B cell (primary cell): ENCODE measurements around the gene TP53I3. TPM values are rescaled to one million over a fixed set of nuclear protein-coding genes. Genes with fewer than 3 reads are reported as not detected.

ENCODE experiments used
- ATAC-seq: fragments of 200-7000 bp; cut with Tn5 transposase; one replicate; pipeline ENCODE4 v1.10.0; 2021; ENCODE audit warnings: low read depth, mild to moderate bottlenecking, moderate number of reproducible peaks, moderate library complexity
- CTCF ChIA-PET: fragments of 350-600 bp; sonication (Branson Sonifier 250); formaldehyde crosslinking; loops from one replicate; lab custom pipeline; 2021; ENCODE audit warnings: antibody characterized with exemption, inconsistent platforms; lab: Charles Lee
- POLR2A ChIA-PET: fragments of 350-600 bp; sonication (Branson Sonifier 250); formaldehyde crosslinking; loops from one replicate; lab custom pipeline; 2021; ENCODE audit warnings: antibody characterized with exemption; lab: Charles Lee
- DNase-seq: peaks from one replicate; pipeline ENCODE4 v3.0.0; 2013
- H2AFZ ChIP-seq: 2 replicates; pipeline ENCODE4 v1.6.1; 2012; ENCODE audit warnings: mild to moderate bottlenecking, low read depth, low read length; ENCODE audit not compliant: insufficient read depth, poor library complexity, severe bottlenecking
- H3K27ac ChIP-seq, 2 donors: 1 replicate in 1 of 2; 2 replicates in 1 of 2; pipeline ENCODE4 v1.5.1; 2012 to 2013; ENCODE audit warnings: low read length in 2 of 2, mild to moderate bottlenecking in 2 of 2, moderate library complexity in 1 of 2
- H3K27me3 ChIP-seq, 4 experiments: fragments of 200-600 bp in 1 of 4; sonication (generic) in 1 of 4; replicated peaks in 1 of 4; 1 replicate in 2 of 4; 2 replicates in 2 of 4; pipeline versions ENCODE4 v1.6.1 to v1.7.0; 2013 to 2016; ENCODE audit warnings: low read length in 3 of 4, mild to moderate bottlenecking in 2 of 4, mixed read lengths in 1 of 4, moderate library complexity in 1 of 4; ENCODE audit not compliant: insufficient read depth in 4 of 4, control insufficient read depth in 3 of 4; ENCODE audit errors: control extremely low read depth in 1 of 4
- H3K36me3 ChIP-seq, 2 experiments: replicated peaks in 1 of 2; 1 replicate in 1 of 2; 2 replicates in 1 of 2; pipeline versions ENCODE4 v1.6.1 to v1.7.1; 2013; ENCODE audit warnings: low read length in 1 of 2; ENCODE audit not compliant: insufficient read depth in 2 of 2, control insufficient read depth in 1 of 2; ENCODE audit errors: control extremely low read depth in 1 of 2, extremely low read depth in 1 of 2
- H3K4me1 ChIP-seq, 2 donors: fragments of 200-600 bp in 1 of 2; sonication (generic) in 1 of 2; 1 replicate in 1 of 2; 2 replicates in 1 of 2; pipeline versions ENCODE4 v1.5.1 to v1.6.1; 2013 to 2017; ENCODE audit warnings: low read length in 2 of 2; ENCODE audit not compliant: control insufficient read depth in 2 of 2, insufficient read depth in 2 of 2
- H3K4me2 ChIP-seq: replicated peaks from 2 replicates; pipeline ENCODE3; 2012; ENCODE audit warnings: mild to moderate bottlenecking, low read depth, low read length; ENCODE audit not compliant: poor library complexity, severe bottlenecking
- H3K4me3 ChIP-seq, 5 experiments: fragments of 200-600 bp in 1 of 5; sonication (generic) in 1 of 5; 1 replicate in 3 of 5; 2 replicates in 2 of 5; pipeline versions ENCODE4 v1.5.1 to v1.7.0; 2011 to 2016; ENCODE audit warnings: low read length in 4 of 5, mild to moderate bottlenecking in 4 of 5, low read depth in 2 of 5, control low read depth in 1 of 5, moderate library complexity in 1 of 5; ENCODE audit not compliant: insufficient read depth in 1 of 5; ENCODE audit errors: control extremely low read depth in 1 of 5, extremely low read depth in 1 of 5
- H3K79me2 ChIP-seq: fragments of 200-600 bp; sonication (generic); one replicate; pipeline ENCODE4 v1.6.0; 2016; ENCODE audit warnings: low read length; ENCODE audit not compliant: control insufficient read depth, insufficient read depth
- H3K9ac ChIP-seq: fragments of 200-600 bp; sonication (generic); 2 replicates; pipeline ENCODE4 v1.6.1; 2017; ENCODE audit warnings: mild to moderate bottlenecking, low read length, moderate library complexity
- H3K9me3 ChIP-seq, 3 donors: one replicate each; pipeline versions ENCODE4 v1.6.1 to v1.7.1; 2013; ENCODE audit warnings: low read length in 2 of 3; ENCODE audit not compliant: control insufficient read depth in 2 of 3, insufficient read depth in 1 of 3; ENCODE audit errors: control extremely low read depth in 1 of 3
- H4K20me1 ChIP-seq: 2 replicates; pipeline ENCODE4 v1.6.0; 2012; ENCODE audit warnings: mild to moderate bottlenecking, low read length; ENCODE audit not compliant: insufficient read depth, control insufficient read depth, poor library complexity, severe bottlenecking
- H3K27ac Mint-ChIP-seq: one replicate; pipeline ENCODE4 v1.8.0; 2021; ENCODE audit warnings: mixed read lengths
- H3K27me3 Mint-ChIP-seq: one replicate; pipeline ENCODE4 v1.8.0; 2021; ENCODE audit warnings: mixed read lengths
- H3K4me1 Mint-ChIP-seq: one replicate; pipeline ENCODE4 v1.8.0; 2021; ENCODE audit warnings: mixed read lengths
- H3K4me3 Mint-ChIP-seq: one replicate; pipeline ENCODE4 v1.8.0; 2021; ENCODE audit warnings: mixed read lengths
- H3K9me3 Mint-ChIP-seq: one replicate; pipeline ENCODE4 v1.8.0; 2022; ENCODE audit warnings: mixed read lengths; ENCODE audit not compliant: insufficient read depth
- CTCF ChIP-seq: fragments of 200-600 bp; IDR thresholded peaks from one replicate; pipeline ENCODE4 v1.8.0; 2022; ENCODE audit warnings: antibody characterized with exemption, mild to moderate bottlenecking
- EZH2 ChIP-seq: IDR thresholded peaks from 2 replicates; pipeline ENCODE4 v1.6.1; 2012; ENCODE audit warnings: borderline replicate concordance, low read depth, mild to moderate bottlenecking, moderate library complexity, low read length; ENCODE audit not compliant: insufficient read depth, poor library complexity, severe bottlenecking
- WGBS: methylation state at CpG from one replicate; pipeline ENCODE4 v1.1.5; 2013; ENCODE audit warnings: missing lambda C conversion rate; ENCODE audit not compliant: insufficient coverage; 5-methylcytosine and 5-hydroxymethylcytosine counted together
- intact Hi-C: fragments of 100-400 bp; cut with micrococcal nuclease; formaldehyde crosslinking; loops from one replicate; pipeline ENCODE4 v1.10.0; 2022
- polyA plus RNA-seq: library from polyadenylated mRNA; depleted of rRNA; stranded (reverse); fragments of >200 nt; gene quantifications from 2 replicates; pipeline ENCODE4 v1.2.3, GENCODE V29; 2012
- total RNA-seq, 2 donors: library from RNA; stranded (reverse); fragments of 120-200 nt in 1 of 2; gene quantifications; 1 replicate in 1 of 2; 2 replicates in 1 of 2; pipeline versions ENCODE4 v1.2.3 to v1.2.4, GENCODE V29; 2013 to 2022

The TP53I3 gene
- total and polyA plus RNA-seq, 2 donors (not counting 1 experiment from before 2014, with no cell fraction given): 3.9 to 7.3 TPM

- Mint-ChIP-seq H3K4me3 (no peak overlapping the region), H3K27ac (no peak overlapping the region), H3K4me1 (peaks cover 17% of the 10 kb centered on the region), H3K27me3 (no peaks in the 10 kb centered on the region), H3K9me3 (peaks cover 2% of the 10 kb centered on the region)
- peaks cover 0 to 20% (median 2%) of the 10 kb centered on the region in 4 experiments for H3K27me3 ChIP-seq
- no peak overlapping the region for H2AFZ ChIP-seq
- 82% methylated on average over 8 of the region's 8 CpGs for WGBS
- POLR2A ChIA-PET: interaction anchor here (0.7 kb wide), 2 partner anchors 20 to 124 kb away, joined by 3 read pairs; no protein-coding TSS in a partner anchor
- H3K79me2 ChIP-seq: peaks cover 4% of the 10 kb centered on the region
- H3K4me1 ChIP-seq: peaks cover 19 to 24% of the 10 kb centered on the region in 2 donors
- H3K9ac ChIP-seq: no peak overlapping the region
- CTCF ChIA-PET: interaction anchor here (1.0 to 2.6 kb wide), 4 partner anchors 8 to 125 kb away, joined by 3 to 8 read pairs (median 5); partner anchors contain the start of genes ATAD2B and TP53I3
- intact Hi-C loops: no loop called here
- TF ChIP-seq CTCF (no peak), EZH2 (no peak)
- no peak overlapping the region for H3K27ac ChIP-seq
- peaks cover 0 to 6% (median 0%) of the 10 kb centered on the region in 3 donors for H3K9me3 ChIP-seq
- no peak overlapping the region for H3K4me2 ChIP-seq
- no peaks in the 10 kb centered on the region for H4K20me1 ChIP-seq
- no peak overlapping the region for H3K4me3 ChIP-seq
- no peak for DNase-seq
- H3K36me3 ChIP-seq: no peaks in the 10 kb centered on the region
- ATAC-seq: no peak
Observed at GRCh38 chr2:24051833-24052232, 32.8 kb downstream of the TP53I3 start.
